GM12878 (cell line): Measurements from ENCODE around the gene MZT2B.
"Not testable (repeated sequence)": the region's sequence is repeated elsewhere in the genome, so short reads cannot be mapped to it uniquely, and the experiment has no call there.

Experiments
- CHD2 ChIP-seq: IDR thresholded peaks from 2 replicates; pipeline ENCODE4 v1.6.1; 2011; ENCODE audit warnings: low read depth, low read length, improper control_type of control experiment, borderline replicate concordance
- EZH2 ChIP-seq: IDR thresholded peaks from 2 replicates; pipeline ENCODE4 v1.6.1; 2012; ENCODE audit warnings: low read depth, mild to moderate bottlenecking, control low read depth, inconsistent platforms, low read length, borderline replicate concordance; ENCODE audit not compliant: control insufficient read depth
- JUND ChIP-seq: IDR thresholded peaks from 2 replicates; pipeline ENCODE4 v1.6.1; 2012; ENCODE audit warnings: low read depth, mild to moderate bottlenecking, low read length, improper control_type of control experiment, moderate library complexity
- NFYB ChIP-seq: IDR thresholded peaks from 2 replicates; pipeline ENCODE4 v1.6.1; 2011; ENCODE audit warnings: low read depth, mild to moderate bottlenecking, low read length, improper control_type of control experiment, moderate library complexity; ENCODE audit not compliant: insufficient read depth
- POLR2A ChIP-seq: IDR thresholded peaks from 2 replicates; pipeline ENCODE4 v1.6.1; 2011; ENCODE audit warnings: low read depth, mild to moderate bottlenecking, low read length
- SMAD1 ChIP-seq: fragments of 450-650 bp; IDR thresholded peaks from 2 replicates; pipeline ENCODE4 v1.6.1; 2018; ENCODE audit warnings: mild to moderate bottlenecking, low read depth; ENCODE audit not compliant: partially characterized antibody
- TCF12 ChIP-seq: IDR thresholded peaks from 2 replicates; pipeline ENCODE4 v1.6.1; 2011; ENCODE audit warnings: low read depth, mild to moderate bottlenecking, low read length
- TF ChIP-seq, protein P1 (sequence below), 3 experiments: IDR thresholded peaks in 2 of 3; conservative IDR thresholded peaks in 1 of 3; 2 replicates each; pipeline ENCODE4 v1.5.1; 2011; ENCODE audit warnings: low read depth in 3 of 3, low read length in 3 of 3, mild to moderate bottlenecking in 3 of 3, control low read depth in 2 of 3, moderate library complexity in 2 of 3, inconsistent platforms in 1 of 3, mixed read lengths in 1 of 3; ENCODE audit not compliant: control insufficient read depth in 2 of 3, insufficient read depth in 1 of 3; ENCODE audit errors: extremely low read depth in 1 of 3
- TF ChIP-seq, protein P2 (sequence below): IDR thresholded peaks from 2 replicates; pipeline ENCODE4 v1.6.1; 2012; ENCODE audit warnings: mild to moderate bottlenecking, low read depth, low read length

DNA sequence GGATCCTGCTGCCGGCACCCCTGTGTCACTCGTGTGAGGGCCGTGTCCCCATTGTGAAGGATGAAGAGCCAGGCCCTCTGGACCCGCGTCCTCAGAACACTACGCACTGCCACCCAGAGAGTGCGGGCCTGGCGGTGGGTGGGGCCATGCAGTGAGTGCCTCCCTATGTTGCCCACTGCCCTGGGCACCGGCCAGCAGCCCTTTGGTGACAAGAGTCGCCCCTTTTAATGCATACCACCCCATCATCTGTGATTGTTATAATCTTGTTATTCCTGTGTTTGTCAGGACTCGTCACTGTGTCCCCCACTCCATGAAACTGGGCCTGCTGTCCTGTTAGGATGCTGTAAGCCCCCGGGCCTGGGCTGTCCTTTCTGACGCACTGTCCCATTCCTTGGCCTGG is 43.7 kb upstream of the MZT2B start:
- not testable (repeated sequence) for TF ChIP-seq POLR2A, NFYB, CHD2, TCF12, EZH2, JUND, SMAD1
- TF ChIP-seq, protein P1, sequence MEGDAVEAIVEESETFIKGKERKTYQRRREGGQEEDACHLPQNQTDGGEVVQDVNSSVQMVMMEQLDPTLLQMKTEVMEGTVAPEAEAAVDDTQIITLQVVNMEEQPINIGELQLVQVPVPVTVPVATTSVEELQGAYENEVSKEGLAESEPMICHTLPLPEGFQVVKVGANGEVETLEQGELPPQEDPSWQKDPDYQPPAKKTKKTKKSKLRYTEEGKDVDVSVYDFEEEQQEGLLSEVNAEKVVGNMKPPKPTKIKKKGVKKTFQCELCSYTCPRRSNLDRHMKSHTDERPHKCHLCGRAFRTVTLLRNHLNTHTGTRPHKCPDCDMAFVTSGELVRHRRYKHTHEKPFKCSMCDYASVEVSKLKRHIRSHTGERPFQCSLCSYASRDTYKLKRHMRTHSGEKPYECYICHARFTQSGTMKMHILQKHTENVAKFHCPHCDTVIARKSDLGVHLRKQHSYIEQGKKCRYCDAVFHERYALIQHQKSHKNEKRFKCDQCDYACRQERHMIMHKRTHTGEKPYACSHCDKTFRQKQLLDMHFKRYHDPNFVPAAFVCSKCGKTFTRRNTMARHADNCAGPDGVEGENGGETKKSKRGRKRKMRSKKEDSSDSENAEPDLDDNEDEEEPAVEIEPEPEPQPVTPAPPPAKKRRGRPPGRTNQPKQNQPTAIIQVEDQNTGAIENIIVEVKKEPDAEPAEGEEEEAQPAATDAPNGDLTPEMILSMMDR (IDR thresholded peaks at IDR 0.05 in 2 of 3, conservative IDR thresholded peaks at IDR 0.05 in 1 of 3; ENCODE audit: control insufficient read depth in 2 of 3, extremely low read depth in 1 of 3, insufficient read depth in 1 of 3, low read depth in 3 of 3, low read length in 3 of 3), result not testable (repeated sequence)
- TF ChIP-seq, protein P2, sequence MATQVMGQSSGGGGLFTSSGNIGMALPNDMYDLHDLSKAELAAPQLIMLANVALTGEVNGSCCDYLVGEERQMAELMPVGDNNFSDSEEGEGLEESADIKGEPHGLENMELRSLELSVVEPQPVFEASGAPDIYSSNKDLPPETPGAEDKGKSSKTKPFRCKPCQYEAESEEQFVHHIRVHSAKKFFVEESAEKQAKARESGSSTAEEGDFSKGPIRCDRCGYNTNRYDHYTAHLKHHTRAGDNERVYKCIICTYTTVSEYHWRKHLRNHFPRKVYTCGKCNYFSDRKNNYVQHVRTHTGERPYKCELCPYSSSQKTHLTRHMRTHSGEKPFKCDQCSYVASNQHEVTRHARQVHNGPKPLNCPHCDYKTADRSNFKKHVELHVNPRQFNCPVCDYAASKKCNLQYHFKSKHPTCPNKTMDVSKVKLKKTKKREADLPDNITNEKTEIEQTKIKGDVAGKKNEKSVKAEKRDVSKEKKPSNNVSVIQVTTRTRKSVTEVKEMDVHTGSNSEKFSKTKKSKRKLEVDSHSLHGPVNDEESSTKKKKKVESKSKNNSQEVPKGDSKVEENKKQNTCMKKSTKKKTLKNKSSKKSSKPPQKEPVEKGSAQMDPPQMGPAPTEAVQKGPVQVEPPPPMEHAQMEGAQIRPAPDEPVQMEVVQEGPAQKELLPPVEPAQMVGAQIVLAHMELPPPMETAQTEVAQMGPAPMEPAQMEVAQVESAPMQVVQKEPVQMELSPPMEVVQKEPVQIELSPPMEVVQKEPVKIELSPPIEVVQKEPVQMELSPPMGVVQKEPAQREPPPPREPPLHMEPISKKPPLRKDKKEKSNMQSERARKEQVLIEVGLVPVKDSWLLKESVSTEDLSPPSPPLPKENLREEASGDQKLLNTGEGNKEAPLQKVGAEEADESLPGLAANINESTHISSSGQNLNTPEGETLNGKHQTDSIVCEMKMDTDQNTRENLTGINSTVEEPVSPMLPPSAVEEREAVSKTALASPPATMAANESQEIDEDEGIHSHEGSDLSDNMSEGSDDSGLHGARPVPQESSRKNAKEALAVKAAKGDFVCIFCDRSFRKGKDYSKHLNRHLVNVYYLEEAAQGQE, result not testable (repeated sequence)
